ENCODE data around the gene ELP5. TPM values are rescaled to one million over a fixed set of nuclear protein-coding genes. Genes with fewer than 3 reads are reported as not detected.

Gene ELP5
- total and polyA plus RNA-seq, 2 donors (not counting 1 experiment from before 2014, with no cell fraction given): 48.0 to 69.9 TPM

DNA sequence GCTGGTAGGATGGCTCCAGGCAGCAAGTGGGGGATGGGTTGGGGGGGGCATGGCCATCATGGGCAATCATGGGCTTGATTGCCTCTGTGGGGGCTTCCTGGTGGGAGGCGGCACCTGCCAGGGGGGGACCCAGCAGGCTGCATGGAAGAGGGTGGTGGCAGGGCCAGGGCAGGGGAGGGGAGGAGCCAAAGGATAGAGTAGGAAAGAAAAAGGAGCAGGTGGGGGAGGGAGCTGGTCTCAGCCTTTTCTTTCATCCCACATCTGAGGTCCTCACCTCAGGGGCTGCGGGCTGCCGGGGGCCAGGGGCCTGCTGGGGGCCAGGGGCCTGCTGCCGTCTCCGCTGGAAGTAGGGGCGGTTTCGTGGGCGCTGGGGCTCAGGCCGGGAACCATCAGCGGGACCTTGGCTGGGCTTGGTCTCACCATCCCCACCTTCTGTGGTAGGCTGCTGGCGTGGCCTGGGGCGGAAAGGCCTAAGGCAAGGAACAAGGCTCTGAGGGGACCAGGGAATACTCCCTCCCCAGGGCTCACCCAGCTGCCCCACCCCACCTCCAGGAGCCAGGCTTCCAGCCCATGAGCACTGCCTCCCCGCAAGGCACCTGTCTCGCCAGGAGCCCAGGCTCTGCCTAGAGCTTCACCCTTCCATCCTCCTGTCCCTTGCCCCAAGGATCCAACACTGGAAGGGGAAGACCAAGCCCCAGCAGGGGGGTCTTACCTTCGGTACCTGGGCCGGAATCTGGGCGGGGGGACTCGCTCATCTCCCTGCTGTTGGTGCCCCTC is 37.4 kb downstream of the ELP5 start:
- Histone ChIP-seq H3K36me3 (replicated peaks in 1 of 2; ENCODE audit: control extremely low read depth in 1 of 2, control insufficient read depth in 1 of 2, extremely low read depth in 1 of 2, insufficient read depth in 2 of 2, low read length in 1 of 2) (no peaks in the 10 kb centered on the region), H3K9me3 (ENCODE audit: control extremely low read depth in 1 of 3, control insufficient read depth in 2 of 3, insufficient read depth in 1 of 3, low read length in 2 of 3) (peaks cover 0 to 3% (median 0%) of the 10 kb centered on the region in 3 donors), H3K27me3 (replicated peaks in 1 of 4; ENCODE audit: control extremely low read depth in 1 of 4, control insufficient read depth in 3 of 4, insufficient read depth in 4 of 4, low read length in 3 of 4) (peaks cover 0 to 50% (median 5%) of the 10 kb centered on the region in 4 experiments), H3K9ac (ENCODE audit: low read length) (no peak overlapping the region), H3K4me1 (ENCODE audit: control insufficient read depth in 2 of 2, insufficient read depth in 2 of 2, low read length in 2 of 2) (peaks cover 7% of the 10 kb centered on the region in 2 donors), H3K4me3 (ENCODE audit: control extremely low read depth in 1 of 5, extremely low read depth in 1 of 5, insufficient read depth in 1 of 5, low read depth in 2 of 5, low read length in 4 of 5) (no peak overlapping the region), H3K79me2 (ENCODE audit: control insufficient read depth, insufficient read depth, low read length) (no peaks in the 10 kb centered on the region), H3K4me2 (replicated peaks; ENCODE audit: low read depth, low read length, poor library complexity, severe bottlenecking) (no peak overlapping the region), H3K27ac (ENCODE audit: low read length in 2 of 2) (no peak overlapping the region), H2AFZ (ENCODE audit: insufficient read depth, low read depth, low read length, poor library complexity, severe bottlenecking) (no peak overlapping the region), H4K20me1 (ENCODE audit: control insufficient read depth, insufficient read depth, low read length, poor library complexity, severe bottlenecking) (no peaks in the 10 kb centered on the region)
- Mint-ChIP-seq H3K9me3 (ENCODE audit: insufficient read depth) (no peaks in the 10 kb centered on the region), H3K27ac (no peak overlapping the region), H3K4me1 (peaks cover 6% of the 10 kb centered on the region), H3K4me3 (no peak overlapping the region), H3K27me3 (peaks cover 40% of the 10 kb centered on the region)
- intact Hi-C loops (cut with micrococcal nuclease): loop anchor here (10.0 kb wide), 1 partner anchor 155 kb away; no protein-coding TSS in a partner anchor
- ChIA-PET POLR2A (no interaction called here), CTCF (interaction anchor here (10.9 kb wide), 1 partner anchor 8 kb away, joined by 115 read pairs; no protein-coding TSS in a partner anchor)
- TF ChIP-seq EZH2 (IDR thresholded peaks at IDR 0.05; ENCODE audit: borderline replicate concordance, insufficient read depth, low read depth, low read length, poor library complexity, severe bottlenecking): no peak
- TF ChIP-seq, protein P1, sequence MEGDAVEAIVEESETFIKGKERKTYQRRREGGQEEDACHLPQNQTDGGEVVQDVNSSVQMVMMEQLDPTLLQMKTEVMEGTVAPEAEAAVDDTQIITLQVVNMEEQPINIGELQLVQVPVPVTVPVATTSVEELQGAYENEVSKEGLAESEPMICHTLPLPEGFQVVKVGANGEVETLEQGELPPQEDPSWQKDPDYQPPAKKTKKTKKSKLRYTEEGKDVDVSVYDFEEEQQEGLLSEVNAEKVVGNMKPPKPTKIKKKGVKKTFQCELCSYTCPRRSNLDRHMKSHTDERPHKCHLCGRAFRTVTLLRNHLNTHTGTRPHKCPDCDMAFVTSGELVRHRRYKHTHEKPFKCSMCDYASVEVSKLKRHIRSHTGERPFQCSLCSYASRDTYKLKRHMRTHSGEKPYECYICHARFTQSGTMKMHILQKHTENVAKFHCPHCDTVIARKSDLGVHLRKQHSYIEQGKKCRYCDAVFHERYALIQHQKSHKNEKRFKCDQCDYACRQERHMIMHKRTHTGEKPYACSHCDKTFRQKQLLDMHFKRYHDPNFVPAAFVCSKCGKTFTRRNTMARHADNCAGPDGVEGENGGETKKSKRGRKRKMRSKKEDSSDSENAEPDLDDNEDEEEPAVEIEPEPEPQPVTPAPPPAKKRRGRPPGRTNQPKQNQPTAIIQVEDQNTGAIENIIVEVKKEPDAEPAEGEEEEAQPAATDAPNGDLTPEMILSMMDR (IDR thresholded peaks at IDR 0.05): no peak
- ATAC-seq (ENCODE audit: low read depth) (no peak), DNase-seq (no peak)
- WGBS (ENCODE audit: insufficient coverage): 87% methylated on average over 15 of the region's 18 CpGs

- H3K4me1 Mint-ChIP-seq: peaks cover 10% of the 10 kb centered on the region
- H3K79me2 ChIP-seq (ENCODE audit: control insufficient read depth, insufficient read depth, low read length): no peaks in the 10 kb centered on the region
- CTCF ChIA-PET: interaction anchor here (1.1 to 1.9 kb wide), 2 partner anchors 9 to 69 kb away, joined by 3 to 7 read pairs; partner anchors contain the start of gene SLC2A4
- no peak overlapping the region for H3K27ac ChIP-seq (ENCODE audit: low read length in 2 of 2)
- POLR2A ChIA-PET: no interaction called here
- peaks cover 0 to 48% (median 8%) of the 10 kb centered on the region in 4 experiments for H3K27me3 ChIP-seq (replicated peaks in 1 of 4; ENCODE audit: control extremely low read depth in 1 of 4, control insufficient read depth in 3 of 4, insufficient read depth in 4 of 4, low read length in 3 of 4)
- no peak overlapping the region for H3K4me3 Mint-ChIP-seq
- intact Hi-C loops (cut with micrococcal nuclease): loop anchor here (10.0 kb wide), 1 partner anchor 155 kb away; no protein-coding TSS in a partner anchor
- H3K9me3 Mint-ChIP-seq (ENCODE audit: insufficient read depth): no peaks in the 10 kb centered on the region
- no peak overlapping the region for H3K4me2 ChIP-seq (replicated peaks; ENCODE audit: low read depth, low read length, poor library complexity, severe bottlenecking)
- peaks cover 12 to 14% of the 10 kb centered on the region in 2 donors for H3K4me1 ChIP-seq (ENCODE audit: control insufficient read depth in 2 of 2, insufficient read depth in 2 of 2, low read length in 2 of 2)
- H3K9ac ChIP-seq (ENCODE audit: low read length): no peak overlapping the region
- no peak for ATAC-seq (ENCODE audit: low read depth)
- peaks cover 44% of the 10 kb centered on the region for H3K27me3 Mint-ChIP-seq
- H3K4me3 ChIP-seq (ENCODE audit: control extremely low read depth in 1 of 5, extremely low read depth in 1 of 5, insufficient read depth in 1 of 5, low read depth in 2 of 5, low read length in 4 of 5): no peak overlapping the region
- H3K27ac Mint-ChIP-seq: no peak overlapping the region
- no peaks in the 10 kb centered on the region for H3K36me3 ChIP-seq (replicated peaks in 1 of 2; ENCODE audit: control extremely low read depth in 1 of 2, control insufficient read depth in 1 of 2, extremely low read depth in 1 of 2, insufficient read depth in 2 of 2, low read length in 1 of 2)
- H3K9me3 ChIP-seq (ENCODE audit: control extremely low read depth in 1 of 3, control insufficient read depth in 2 of 3, insufficient read depth in 1 of 3, low read length in 2 of 3): peaks cover 0 to 4% (median 0%) of the 10 kb centered on the region in 3 donors
- 95% methylated on average over 17 of the region's 19 CpGs for WGBS (ENCODE audit: insufficient coverage)
- no peaks in the 10 kb centered on the region for H4K20me1 ChIP-seq (ENCODE audit: control insufficient read depth, insufficient read depth, low read length, poor library complexity, severe bottlenecking)
- no peak overlapping the region for H2AFZ ChIP-seq (ENCODE audit: insufficient read depth, low read depth, low read length, poor library complexity, severe bottlenecking)
- TF ChIP-seq EZH2 (IDR thresholded peaks at IDR 0.05; ENCODE audit: borderline replicate concordance, insufficient read depth, low read depth, low read length, poor library complexity, severe bottlenecking): no peak
- no peak for DNase-seq
Observed at GRCh38 chr17:7290166-7290565, 38.2 kb downstream of the ELP5 start.

Data from B cell (primary cell).